GM12878 (cell line): Measurements from ENCODE around the gene OLFM1.

Source experiments
- ASH2L ChIP-seq: fragments of 300-600, 200-600 bp; sonication (generic); IDR thresholded peaks from 2 replicates; pipeline ENCODE4 v1.6.1; 2017; ENCODE audit warnings: low read depth, mild to moderate bottlenecking, borderline replicate concordance
- CTCF ChIP-seq, 3 experiments: IDR thresholded peaks in 2 of 3; conservative IDR thresholded peaks in 1 of 3; 2 replicates each; pipeline ENCODE4 v1.5.1; 2011; ENCODE audit warnings: low read depth in 3 of 3, low read length in 3 of 3, mild to moderate bottlenecking in 3 of 3, control low read depth in 2 of 3, moderate library complexity in 2 of 3, inconsistent platforms in 1 of 3, mixed read lengths in 1 of 3; ENCODE audit not compliant: control insufficient read depth in 2 of 3, insufficient read depth in 1 of 3; ENCODE audit errors: extremely low read depth in 1 of 3
- EED ChIP-seq: sonication (generic); IDR thresholded peaks from 2 replicates; pipeline ENCODE4 v1.6.1; 2016; ENCODE audit warnings: antibody characterized with exemption, low read depth
- FOS ChIP-seq: IDR thresholded peaks from 3 replicates; pipeline ENCODE4 v1.6.1; 2011; ENCODE audit warnings: borderline replicate concordance; ENCODE audit not compliant: insufficient read length; ENCODE audit errors: extremely low read depth
- POLR2A ChIP-seq: IDR thresholded peaks from 2 replicates; pipeline ENCODE4 v1.6.1; 2011; ENCODE audit warnings: low read depth, mild to moderate bottlenecking, low read length
- RAD21 ChIP-seq: IDR thresholded peaks from 2 replicates; pipeline ENCODE4 v1.6.1; 2011; ENCODE audit warnings: mild to moderate bottlenecking, low read depth, low read length, moderate library complexity; ENCODE audit not compliant: insufficient read depth
- SIN3A ChIP-seq: IDR thresholded peaks from 2 replicates; pipeline ENCODE4 v1.6.1; 2012; ENCODE audit warnings: low read depth, low read length, improper control_type of control experiment
- SMARCA5 ChIP-seq: fragments of 450-650 bp; IDR thresholded peaks from 2 replicates; pipeline ENCODE4 v1.6.1; 2017; ENCODE audit warnings: mild to moderate bottlenecking
- YY1 ChIP-seq: IDR thresholded peaks from 2 replicates; pipeline ENCODE4 v1.6.1; 2011; ENCODE audit warnings: low read depth, mild to moderate bottlenecking, low read length
- TF ChIP-seq, protein P1 (sequence below): IDR thresholded peaks from 2 replicates; pipeline ENCODE4 v1.6.1; 2012; ENCODE audit warnings: low read depth, low read length, improper control_type of control experiment
- TF ChIP-seq, protein P2 (sequence below): IDR thresholded peaks from 2 replicates; pipeline ENCODE4 v1.6.1; 2011; ENCODE audit warnings: low read depth, low read length, improper control_type of control experiment, borderline replicate concordance

DNA sequence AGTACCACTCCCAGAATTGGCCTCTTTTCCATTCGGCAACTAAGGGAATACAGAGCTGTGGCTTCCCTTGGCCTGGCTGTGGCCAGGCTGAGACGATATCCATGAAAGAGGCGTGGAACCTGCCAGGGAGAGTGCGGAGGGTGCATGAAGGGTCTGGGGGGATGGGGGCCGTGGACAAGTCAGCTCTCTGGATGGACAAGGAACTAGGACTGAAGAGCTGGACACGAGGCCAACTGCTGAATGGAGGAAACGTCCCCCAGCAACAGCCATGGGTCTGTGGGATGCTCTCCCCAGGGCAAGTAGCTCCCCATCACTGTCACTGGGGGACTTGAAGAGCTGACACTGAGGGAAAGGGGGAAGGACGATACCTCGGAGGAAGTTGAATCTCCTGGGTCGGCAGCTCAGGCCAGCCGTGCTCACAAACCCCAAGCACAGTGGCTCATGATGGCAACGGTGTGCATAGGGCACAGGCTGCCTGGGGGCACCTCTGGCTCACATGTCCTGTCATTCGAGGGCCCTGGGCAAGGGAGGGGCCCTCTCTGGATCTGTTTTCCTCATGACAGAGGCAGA is 4.1 kb upstream of the OLFM1 start:
- TF ChIP-seq POLR2A (no peak), ASH2L (no peak), YY1 (no peak), FOS (no peak), SMARCA5 (no peak), EED (no peak), RAD21 (no peak), SIN3A (no peak), CTCF (IDR thresholded peaks at IDR 0.05 in 2 of 3, conservative IDR thresholded peaks at IDR 0.05 in 1 of 3; ENCODE audit: control insufficient read depth in 2 of 3, extremely low read depth in 1 of 3, insufficient read depth in 1 of 3, low read depth in 3 of 3, low read length in 3 of 3) (no peak)
- TF ChIP-seq, protein P1, sequence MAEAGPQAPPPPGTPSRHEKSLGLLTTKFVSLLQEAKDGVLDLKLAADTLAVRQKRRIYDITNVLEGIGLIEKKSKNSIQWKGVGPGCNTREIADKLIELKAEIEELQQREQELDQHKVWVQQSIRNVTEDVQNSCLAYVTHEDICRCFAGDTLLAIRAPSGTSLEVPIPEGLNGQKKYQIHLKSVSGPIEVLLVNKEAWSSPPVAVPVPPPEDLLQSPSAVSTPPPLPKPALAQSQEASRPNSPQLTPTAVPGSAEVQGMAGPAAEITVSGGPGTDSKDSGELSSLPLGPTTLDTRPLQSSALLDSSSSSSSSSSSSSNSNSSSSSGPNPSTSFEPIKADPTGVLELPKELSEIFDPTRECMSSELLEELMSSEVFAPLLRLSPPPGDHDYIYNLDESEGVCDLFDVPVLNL: no peak
- TF ChIP-seq, protein P2, sequence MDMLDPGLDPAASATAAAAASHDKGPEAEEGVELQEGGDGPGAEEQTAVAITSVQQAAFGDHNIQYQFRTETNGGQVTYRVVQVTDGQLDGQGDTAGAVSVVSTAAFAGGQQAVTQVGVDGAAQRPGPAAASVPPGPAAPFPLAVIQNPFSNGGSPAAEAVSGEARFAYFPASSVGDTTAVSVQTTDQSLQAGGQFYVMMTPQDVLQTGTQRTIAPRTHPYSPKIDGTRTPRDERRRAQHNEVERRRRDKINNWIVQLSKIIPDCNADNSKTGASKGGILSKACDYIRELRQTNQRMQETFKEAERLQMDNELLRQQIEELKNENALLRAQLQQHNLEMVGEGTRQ: no peak
